Mucosa of rectum (tissue), 2 donors: Measurements from ENCODE around the gene TXNDC16.
"Not testable (repeated sequence)": the region's sequence is repeated elsewhere in the genome, so short reads cannot be mapped to it uniquely, and the experiment has no call there.

ENCODE experiments used
- H3K27ac ChIP-seq, 2 donors: one replicate each; pipeline ENCODE4 v1.7.0; 2013; ENCODE audit warnings: inconsistent platforms in 2 of 2, low read depth in 2 of 2, low read length in 2 of 2
- H3K27me3 ChIP-seq, 2 donors: one replicate each; pipeline ENCODE4 v1.7.0; 2013; ENCODE audit warnings: low read length in 2 of 2; ENCODE audit not compliant: control insufficient read depth in 2 of 2, insufficient read depth in 2 of 2
- H3K36me3 ChIP-seq, 2 donors: one replicate each; pipeline ENCODE4 v1.7.0; 2013; ENCODE audit warnings: low read length in 2 of 2; ENCODE audit not compliant: control insufficient read depth in 2 of 2, insufficient read depth in 2 of 2
- H3K4me1 ChIP-seq, 2 donors: one replicate each; pipeline ENCODE4 v1.7.0; 2013; ENCODE audit warnings: low read length in 2 of 2, mild to moderate bottlenecking in 1 of 2; ENCODE audit not compliant: control insufficient read depth in 2 of 2, insufficient read depth in 2 of 2
- H3K4me3 ChIP-seq, 2 donors: one replicate each; pipeline ENCODE4 v1.7.0; 2013; ENCODE audit warnings: low read length in 2 of 2
- H3K9ac ChIP-seq, 2 donors: one replicate each; pipeline ENCODE4 v1.7.0; 2013; ENCODE audit warnings: low read length in 2 of 2, low read depth in 1 of 2, mild to moderate bottlenecking in 1 of 2
- H3K9me3 ChIP-seq, 2 donors: one replicate each; pipeline ENCODE4 v1.7.0; 2013; ENCODE audit warnings: low read length in 2 of 2; ENCODE audit not compliant: control insufficient read depth in 2 of 2
- donor health status: healthy.
- donor health status: Normal muscosa, but diverticular disease.

The TXNDC16 gene

GRCh38 chr14:52494444-52494843 lies 57.9 kb downstream of the TXNDC16 start:
- Histone ChIP-seq H3K9ac (no peak overlapping the region), H3K4me3 (no peak overlapping the region), H3K27me3 (no peaks in the 10 kb centered on the region), H3K36me3 (no peaks in the 10 kb centered on the region), H3K9me3 (peaks cover 0 to 6% of the 10 kb centered on the region in 2 donors), H3K27ac (no peak overlapping the region), H3K4me1 (no peaks in the 10 kb centered on the region)

- Histone ChIP-seq H3K4me3 (no peak overlapping the region), H3K4me1 (no peaks in the 10 kb centered on the region), H3K27me3 (no peaks in the 10 kb centered on the region), H3K36me3 (no peaks in the 10 kb centered on the region), H3K9ac (no peak overlapping the region), H3K27ac (no peak overlapping the region), H3K9me3 (no peaks in the 10 kb centered on the region)
Measured at GRCh38 chr14:52485350-52485960, 66.8 kb downstream of the TXNDC16 start.

GRCh38 chr14:52481864-52482263 lies 70.4 kb downstream of the TXNDC16 start:
- Histone ChIP-seq H3K9me3 (no peaks in the 10 kb centered on the region), H3K9ac (no peak overlapping the region), H3K4me1 (no peaks in the 10 kb centered on the region), H3K36me3 (no peaks in the 10 kb centered on the region), H3K27me3 (no peaks in the 10 kb centered on the region), H3K27ac (no peak overlapping the region), H3K4me3 (no peak overlapping the region)

GRCh38 chr14:52473557-52473956 lies 78.7 kb downstream of the TXNDC16 start:
- peaks cover 0 to 6% of the 10 kb centered on the region in 2 donors for H3K36me3 ChIP-seq
- H3K9me3 ChIP-seq: no peaks in the 10 kb centered on the region
- no peak overlapping the region for H3K27ac ChIP-seq
- no peaks in the 10 kb centered on the region for H3K4me1 ChIP-seq
- H3K4me3 ChIP-seq: no peak overlapping the region
- H3K27me3 ChIP-seq: no peaks in the 10 kb centered on the region
- no peak overlapping the region for H3K9ac ChIP-seq

- no peak overlapping the region for H3K9ac ChIP-seq
- no peak overlapping the region for H3K27ac ChIP-seq
- no peaks in the 10 kb centered on the region for H3K27me3 ChIP-seq
- no peak overlapping the region for H3K4me3 ChIP-seq
- H3K9me3 ChIP-seq: no peaks in the 10 kb centered on the region
- peaks cover 0 to 6% of the 10 kb centered on the region in 2 donors for H3K36me3 ChIP-seq
- no peaks in the 10 kb centered on the region for H3K4me1 ChIP-seq
Measured at GRCh38 chr14:52472728-52473127, 79.6 kb downstream of the TXNDC16 start.

GRCh38 chr14:52472251-52472650 lies 80.1 kb downstream of the TXNDC16 start:
- not testable (repeated sequence) for H3K27me3 ChIP-seq, H3K36me3 ChIP-seq, H3K4me3 ChIP-seq, H3K9ac ChIP-seq, H3K27ac ChIP-seq, H3K9me3 ChIP-seq, H3K4me1 ChIP-seq

GRCh38 chr14:52467515-52468266 lies 84.6 kb downstream of the TXNDC16 start:
- Histone ChIP-seq H3K27me3 (no peaks in the 10 kb centered on the region), H3K27ac (no peak overlapping the region), H3K4me3 (no peak overlapping the region), H3K9me3 (no peaks in the 10 kb centered on the region), H3K36me3 (peaks cover 0 to under 1% of the 10 kb centered on the region in 2 donors), H3K9ac (no peak overlapping the region), H3K4me1 (no peaks in the 10 kb centered on the region)

GRCh38 chr14:52464175-52464574 lies 88.1 kb downstream of the TXNDC16 start:
- no peak overlapping the region for H3K27ac ChIP-seq
- peaks cover 0 to 5% of the 10 kb centered on the region in 2 donors for H3K36me3 ChIP-seq
- H3K4me3 ChIP-seq: no peak overlapping the region
- no peaks in the 10 kb centered on the region for H3K4me1 ChIP-seq
- no peak overlapping the region for H3K9ac ChIP-seq
- no peaks in the 10 kb centered on the region for H3K9me3 ChIP-seq
- no peaks in the 10 kb centered on the region for H3K27me3 ChIP-seq

GRCh38 chr14:52463375-52463774 lies 88.9 kb downstream of the TXNDC16 start:
- Histone ChIP-seq H3K36me3 (peaks cover 0 to 5% of the 10 kb centered on the region in 2 donors), H3K9ac (no peak overlapping the region), H3K27me3 (no peaks in the 10 kb centered on the region), H3K4me1 (no peaks in the 10 kb centered on the region), H3K4me3 (no peak overlapping the region), H3K27ac (no peak overlapping the region), H3K9me3 (no peaks in the 10 kb centered on the region)

- H3K36me3 ChIP-seq: peaks cover 0 to 5% of the 10 kb centered on the region in 2 donors
- no peak overlapping the region for H3K4me3 ChIP-seq
- no peak overlapping the region for H3K27ac ChIP-seq
- no peaks in the 10 kb centered on the region for H3K4me1 ChIP-seq
- H3K9ac ChIP-seq: no peak overlapping the region
- no peaks in the 10 kb centered on the region for H3K9me3 ChIP-seq
- H3K27me3 ChIP-seq: no peaks in the 10 kb centered on the region
Measured at GRCh38 chr14:52461721-52462120, 90.6 kb downstream of the TXNDC16 start.
